GM23338 (cell line): ENCODE results near the gene KCNJ10.

Source experiments
- ETS1 ChIP-seq: IDR thresholded peaks from 2 replicates; pipeline ENCODE4 v1.6.1; 2016; ENCODE audit warnings: antibody characterized with exemption
- EZH2 ChIP-seq: fragments of 200-600 bp; sonication (generic); IDR thresholded peaks from one replicate; pipeline ENCODE4 v1.8.0; 2017; ENCODE audit warnings: antibody characterized with exemption, mild to moderate bottlenecking, low read depth; ENCODE audit not compliant: unreplicated experiment
- EZH2phosphoT487 ChIP-seq: fragments of 200-600 bp; sonication (generic); IDR thresholded peaks from one replicate; pipeline ENCODE4 v1.8.1; 2018; ENCODE audit warnings: antibody characterized with exemption; ENCODE audit not compliant: unreplicated experiment
- POLR2AphosphoS5 ChIP-seq: IDR thresholded peaks from 2 replicates; pipeline ENCODE4 v1.6.1; 2016; ENCODE audit warnings: antibody characterized with exemption, low read depth
- TF ChIP-seq, protein P1 (sequence below), 2 experiments: fragments of 200-600 bp in 1 of 2; sonication (generic) in 1 of 2; conservative IDR thresholded peaks; 2 replicates each; pipeline versions ENCODE4 v1.5.1 to v1.6.1; 2016 to 2017; ENCODE audit warnings: antibody characterized with exemption in 2 of 2, low read depth in 2 of 2, mild to moderate bottlenecking in 2 of 2, moderate library complexity in 1 of 2
- TF ChIP-seq, protein P2 (sequence below): IDR thresholded peaks from one replicate; pipeline ENCODE4 v1.6.1; 2018; ENCODE audit warnings: antibody characterized with exemption; ENCODE audit not compliant: unreplicated experiment

- TF ChIP-seq EZH2phosphoT487 = no peak
- TF ChIP-seq, protein P1, sequence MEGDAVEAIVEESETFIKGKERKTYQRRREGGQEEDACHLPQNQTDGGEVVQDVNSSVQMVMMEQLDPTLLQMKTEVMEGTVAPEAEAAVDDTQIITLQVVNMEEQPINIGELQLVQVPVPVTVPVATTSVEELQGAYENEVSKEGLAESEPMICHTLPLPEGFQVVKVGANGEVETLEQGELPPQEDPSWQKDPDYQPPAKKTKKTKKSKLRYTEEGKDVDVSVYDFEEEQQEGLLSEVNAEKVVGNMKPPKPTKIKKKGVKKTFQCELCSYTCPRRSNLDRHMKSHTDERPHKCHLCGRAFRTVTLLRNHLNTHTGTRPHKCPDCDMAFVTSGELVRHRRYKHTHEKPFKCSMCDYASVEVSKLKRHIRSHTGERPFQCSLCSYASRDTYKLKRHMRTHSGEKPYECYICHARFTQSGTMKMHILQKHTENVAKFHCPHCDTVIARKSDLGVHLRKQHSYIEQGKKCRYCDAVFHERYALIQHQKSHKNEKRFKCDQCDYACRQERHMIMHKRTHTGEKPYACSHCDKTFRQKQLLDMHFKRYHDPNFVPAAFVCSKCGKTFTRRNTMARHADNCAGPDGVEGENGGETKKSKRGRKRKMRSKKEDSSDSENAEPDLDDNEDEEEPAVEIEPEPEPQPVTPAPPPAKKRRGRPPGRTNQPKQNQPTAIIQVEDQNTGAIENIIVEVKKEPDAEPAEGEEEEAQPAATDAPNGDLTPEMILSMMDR (conservative IDR thresholded peaks at IDR 0.05; ENCODE audit: low read depth in 2 of 2) = no peak
- no peak for TF ChIP-seq POLR2AphosphoS5
- TF ChIP-seq, protein P2, sequence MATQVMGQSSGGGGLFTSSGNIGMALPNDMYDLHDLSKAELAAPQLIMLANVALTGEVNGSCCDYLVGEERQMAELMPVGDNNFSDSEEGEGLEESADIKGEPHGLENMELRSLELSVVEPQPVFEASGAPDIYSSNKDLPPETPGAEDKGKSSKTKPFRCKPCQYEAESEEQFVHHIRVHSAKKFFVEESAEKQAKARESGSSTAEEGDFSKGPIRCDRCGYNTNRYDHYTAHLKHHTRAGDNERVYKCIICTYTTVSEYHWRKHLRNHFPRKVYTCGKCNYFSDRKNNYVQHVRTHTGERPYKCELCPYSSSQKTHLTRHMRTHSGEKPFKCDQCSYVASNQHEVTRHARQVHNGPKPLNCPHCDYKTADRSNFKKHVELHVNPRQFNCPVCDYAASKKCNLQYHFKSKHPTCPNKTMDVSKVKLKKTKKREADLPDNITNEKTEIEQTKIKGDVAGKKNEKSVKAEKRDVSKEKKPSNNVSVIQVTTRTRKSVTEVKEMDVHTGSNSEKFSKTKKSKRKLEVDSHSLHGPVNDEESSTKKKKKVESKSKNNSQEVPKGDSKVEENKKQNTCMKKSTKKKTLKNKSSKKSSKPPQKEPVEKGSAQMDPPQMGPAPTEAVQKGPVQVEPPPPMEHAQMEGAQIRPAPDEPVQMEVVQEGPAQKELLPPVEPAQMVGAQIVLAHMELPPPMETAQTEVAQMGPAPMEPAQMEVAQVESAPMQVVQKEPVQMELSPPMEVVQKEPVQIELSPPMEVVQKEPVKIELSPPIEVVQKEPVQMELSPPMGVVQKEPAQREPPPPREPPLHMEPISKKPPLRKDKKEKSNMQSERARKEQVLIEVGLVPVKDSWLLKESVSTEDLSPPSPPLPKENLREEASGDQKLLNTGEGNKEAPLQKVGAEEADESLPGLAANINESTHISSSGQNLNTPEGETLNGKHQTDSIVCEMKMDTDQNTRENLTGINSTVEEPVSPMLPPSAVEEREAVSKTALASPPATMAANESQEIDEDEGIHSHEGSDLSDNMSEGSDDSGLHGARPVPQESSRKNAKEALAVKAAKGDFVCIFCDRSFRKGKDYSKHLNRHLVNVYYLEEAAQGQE = no peak
- TF ChIP-seq EZH2 = no peak
- no peak for TF ChIP-seq ETS1
These were observed 16.5 kb upstream of the KCNJ10 start for GRCh38 chr1:160086456-160086892.
